ENCODE data around the gene SERPINA5.

Gene SERPINA5

GRCh38 chr14:94560751-94561655, 20.2 kb upstream of the SERPINA5 start, which contains the start of gene SERPINA4:
SERPINA4 (plus strand) TSS chr14:94561442; CDS start chr14:94563483, 2,041 bp downstream.
- in situ Hi-C loops (cut with MboI; ENCODE audit: low sequenced_read_pairs) = no loop called here
- Histone ChIP-seq H3K4me1 (no peaks in the 10 kb centered on the region), H3K36me3 (replicated peaks) (no peaks in the 10 kb centered on the region), H3K27me3 (ENCODE audit: low read depth) (no peaks in the 10 kb centered on the region), H3K9me3 (no peaks in the 10 kb centered on the region), H3K4me3 (no peak within 1 kb of the TSS)
- no peak for DNase-seq (ENCODE audit: low spot score in 2 of 2)

DNA sequence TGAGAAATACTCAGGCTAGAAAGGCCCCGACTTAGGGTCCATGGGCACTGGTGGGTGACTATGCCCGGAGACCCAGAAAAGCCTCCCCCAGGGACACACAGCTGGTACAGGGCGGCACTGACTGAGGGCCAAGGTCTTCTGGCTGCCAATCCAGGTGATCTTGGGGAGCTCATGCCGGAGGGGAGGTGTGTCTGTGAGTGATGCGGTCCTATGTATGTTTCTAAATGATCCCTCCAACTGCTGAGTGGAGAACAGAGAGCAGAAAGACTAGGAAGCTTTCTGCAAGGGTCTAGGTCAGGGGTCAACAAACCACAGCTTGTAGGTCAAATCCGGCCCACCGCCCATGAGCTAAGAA, 19.6 kb upstream of the SERPINA5 start:
- no peaks in the 10 kb centered on the region for H3K27me3 ChIP-seq (ENCODE audit: low read depth)
- H3K4me3 ChIP-seq = no peak overlapping the region

DNA sequence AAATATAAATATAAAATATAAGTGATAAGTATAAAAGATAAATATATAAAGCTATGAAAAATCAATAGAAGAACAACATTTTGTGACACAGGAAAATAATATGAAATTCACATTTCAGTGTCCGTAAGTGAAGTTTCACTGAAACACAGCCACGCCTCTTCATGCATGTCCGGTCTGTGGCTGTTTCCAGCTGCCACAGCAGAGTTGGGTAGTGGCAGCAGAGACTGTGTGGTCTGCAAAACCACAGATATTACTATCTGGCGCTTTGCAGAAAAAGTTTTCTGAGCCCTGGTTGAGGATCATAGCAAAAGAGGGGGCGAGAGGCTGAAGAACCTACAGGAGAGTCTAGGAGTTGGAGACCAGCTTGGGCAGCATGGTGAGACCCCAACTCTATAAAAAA, 19.2 kb upstream of the SERPINA5 start:
- Histone ChIP-seq H3K9me3 (no peaks in the 10 kb centered on the region), H3K36me3 (replicated peaks) (no peaks in the 10 kb centered on the region), H3K27me3 (ENCODE audit: low read depth) (no peaks in the 10 kb centered on the region), H3K4me1 (no peaks in the 10 kb centered on the region), H3K4me3 (no peak overlapping the region)
- no peak for DNase-seq (ENCODE audit: low spot score in 2 of 2)
- in situ Hi-C loops (cut with MboI; ENCODE audit: low sequenced_read_pairs) = no loop called here

More for the DNA sequence above, 19.6 kb upstream of the SERPINA5 start:
- Histone ChIP-seq H3K4me1 (no peaks in the 10 kb centered on the region), H3K9me3 (no peaks in the 10 kb centered on the region), H3K36me3 (replicated peaks) (no peaks in the 10 kb centered on the region)
- in situ Hi-C loops (cut with MboI; ENCODE audit: low sequenced_read_pairs) = no loop called here
- DNase-seq (ENCODE audit: low spot score in 2 of 2) = no peak

DNA sequence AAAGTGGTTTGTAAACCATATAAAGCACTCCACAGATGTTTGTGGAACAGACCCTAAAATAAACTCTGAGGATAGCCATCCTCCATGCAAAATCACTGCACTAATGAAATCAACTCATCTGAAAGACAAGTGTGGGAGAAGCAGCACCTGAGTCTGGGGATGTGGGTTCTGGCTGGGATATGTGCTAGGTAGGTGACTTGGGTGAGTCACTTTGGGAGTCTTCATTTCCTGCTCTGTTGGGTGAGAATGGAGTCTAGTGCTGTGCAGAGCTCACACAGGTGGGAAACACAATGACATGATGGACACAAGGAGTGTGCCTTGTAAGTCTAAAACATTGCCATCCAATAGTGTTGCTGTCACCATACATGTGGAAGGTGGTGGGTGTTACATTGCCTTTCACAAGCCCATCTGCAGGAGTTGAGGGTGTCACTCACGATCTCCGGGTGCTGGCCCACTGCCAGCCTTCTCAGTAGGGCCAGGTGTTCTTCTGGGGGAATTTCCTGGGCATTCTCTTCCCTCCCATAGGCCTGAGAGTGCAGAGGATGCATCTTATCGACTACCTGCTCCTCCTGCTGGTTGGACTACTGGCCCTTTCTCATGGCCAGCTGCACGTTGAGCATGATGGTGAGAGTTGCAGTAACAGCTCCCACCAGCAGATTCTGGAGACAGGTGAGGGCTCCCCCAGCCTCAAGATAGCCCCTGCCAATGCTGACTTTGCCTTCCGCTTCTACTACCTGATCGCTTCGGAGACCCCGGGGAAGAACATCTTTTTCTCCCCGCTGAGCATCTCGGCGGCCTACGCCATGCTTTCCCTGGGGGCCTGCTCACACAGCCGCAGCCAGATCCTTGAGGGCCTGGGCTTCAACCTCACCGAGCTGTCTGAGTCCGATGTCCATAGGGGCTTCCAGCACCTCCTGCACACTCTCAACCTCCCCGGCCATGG, 18.0 kb upstream of the SERPINA5 start:
- no peak for DNase-seq (ENCODE audit: low spot score in 2 of 2)
- in situ Hi-C loops (cut with MboI; ENCODE audit: low sequenced_read_pairs) = no loop called here
- Histone ChIP-seq H3K9me3 (no peaks in the 10 kb centered on the region), H3K4me1 (no peaks in the 10 kb centered on the region), H3K27me3 (ENCODE audit: low read depth) (no peaks in the 10 kb centered on the region), H3K36me3 (replicated peaks) (no peaks in the 10 kb centered on the region), H3K4me3 (no peak overlapping the region)

GRCh38 chr14:94564381-94564780, 16.8 kb upstream of the SERPINA5 start:
- H3K9me3 ChIP-seq = no peaks in the 10 kb centered on the region
- H3K27me3 ChIP-seq (ENCODE audit: low read depth) = no peaks in the 10 kb centered on the region
- H3K4me1 ChIP-seq = no peaks in the 10 kb centered on the region
- H3K36me3 ChIP-seq (replicated peaks) = no peaks in the 10 kb centered on the region
- in situ Hi-C loops (cut with MboI; ENCODE audit: low sequenced_read_pairs) = no loop called here
- DNase-seq (ENCODE audit: low spot score in 2 of 2) = no peak
- H3K4me3 ChIP-seq = no peak overlapping the region

- DNase-seq (ENCODE audit: low spot score in 2 of 2) = no peak
- no peaks in the 10 kb centered on the region for H3K4me1 ChIP-seq
- no peak overlapping the region for H3K4me3 ChIP-seq
- no peaks in the 10 kb centered on the region for H3K9me3 ChIP-seq
- H3K27me3 ChIP-seq (ENCODE audit: low read depth) = no peaks in the 10 kb centered on the region; the same call in 1 of the 2 replicates
- in situ Hi-C loops (cut with MboI; ENCODE audit: low sequenced_read_pairs) = no loop called here
- no peaks in the 10 kb centered on the region for H3K36me3 ChIP-seq (replicated peaks)
Measured at GRCh38 chr14:94568186-94568585, 13.0 kb upstream of the SERPINA5 start.

DNA sequence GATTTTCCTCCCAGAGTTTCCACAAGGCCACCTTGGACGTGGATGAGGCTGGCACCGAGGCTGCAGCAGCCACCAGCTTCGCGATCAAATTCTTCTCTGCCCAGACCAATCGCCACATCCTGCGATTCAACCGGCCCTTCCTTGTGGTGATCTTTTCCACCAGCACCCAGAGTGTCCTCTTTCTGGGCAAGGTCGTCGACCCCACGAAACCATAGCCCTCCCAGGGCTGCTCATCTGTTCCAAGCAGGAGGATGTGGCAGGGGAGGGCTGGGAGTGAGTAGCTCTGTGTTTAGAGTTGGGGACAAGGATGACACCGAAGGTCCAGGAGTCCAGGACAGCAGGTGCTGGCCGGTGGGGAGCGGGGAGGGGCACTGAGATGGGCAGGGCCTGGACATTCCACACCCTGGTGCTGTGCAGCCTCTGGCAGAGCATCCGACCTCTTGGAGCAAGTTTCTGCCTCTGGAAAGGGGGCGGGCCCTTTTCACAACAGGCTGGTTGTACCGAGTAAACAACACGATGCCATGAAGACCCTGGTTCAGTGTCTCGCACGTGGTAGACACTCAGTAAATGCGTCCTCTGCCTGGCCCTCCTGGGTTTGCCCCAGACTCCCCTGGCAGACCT, 11.7 kb upstream of the SERPINA5 start:
- in situ Hi-C loops (cut with MboI; ENCODE audit: low sequenced_read_pairs) = no loop called here
- no peaks in the 10 kb centered on the region for H3K9me3 ChIP-seq
- DNase-seq (ENCODE audit: low spot score in 2 of 2) = no peak
- no peaks in the 10 kb centered on the region for H3K4me1 ChIP-seq
- no peaks in the 10 kb centered on the region; the same call in 1 of the 2 replicates for H3K27me3 ChIP-seq (ENCODE audit: low read depth)
- no peaks in the 10 kb centered on the region for H3K36me3 ChIP-seq (replicated peaks)
- no peak overlapping the region for H3K4me3 ChIP-seq

DNA sequence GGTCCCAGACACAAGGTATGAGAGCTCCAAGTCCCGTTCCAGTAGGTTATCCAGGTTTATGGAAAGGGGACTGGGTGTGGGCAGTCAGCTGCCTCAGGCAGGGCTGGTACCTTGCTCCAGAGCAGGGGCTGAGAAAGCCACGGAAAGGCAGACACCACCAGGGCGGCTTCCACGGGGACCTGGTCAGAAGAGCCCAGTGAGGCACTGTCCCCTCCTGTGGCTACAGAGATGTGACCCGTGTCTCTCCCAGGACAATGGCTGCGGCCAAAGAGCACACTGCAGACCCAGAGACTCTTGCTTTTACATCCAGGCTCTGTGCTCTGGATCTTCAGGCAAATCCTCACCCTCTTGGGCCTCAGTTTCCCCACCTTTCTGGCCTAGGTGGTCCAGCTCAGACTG, 11.2 kb upstream of the SERPINA5 start:
- H3K4me3 ChIP-seq = no peak overlapping the region
- no peak for DNase-seq (ENCODE audit: low spot score in 2 of 2)
- no peaks in the 10 kb centered on the region for H3K4me1 ChIP-seq
- in situ Hi-C loops (cut with MboI; ENCODE audit: low sequenced_read_pairs) = no loop called here
- no peaks in the 10 kb centered on the region; the same call in 1 of the 2 replicates for H3K27me3 ChIP-seq (ENCODE audit: low read depth)
- H3K9me3 ChIP-seq = no peaks in the 10 kb centered on the region
- no peaks in the 10 kb centered on the region for H3K36me3 ChIP-seq (replicated peaks)

DNA sequence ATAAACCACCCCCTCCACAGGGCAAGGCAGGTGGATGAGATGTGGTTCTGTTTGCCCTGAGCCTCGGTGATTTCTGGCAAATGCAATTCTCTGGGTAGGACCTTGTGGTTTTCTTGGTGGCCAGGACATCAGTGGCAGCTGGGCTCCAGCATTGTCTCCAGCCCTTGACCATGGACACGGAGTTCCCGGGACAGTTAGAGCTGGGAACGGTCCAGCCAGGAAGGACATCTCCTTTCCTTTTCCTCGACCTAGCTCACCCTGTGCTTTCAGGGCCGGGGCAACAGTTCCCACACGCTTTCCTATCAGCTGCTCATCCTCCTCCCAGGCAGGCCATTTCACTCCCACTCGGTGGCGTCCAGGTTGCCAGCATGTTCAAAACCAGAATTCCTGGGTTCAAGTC, 10.8 kb upstream of the SERPINA5 start:
- H3K4me3 ChIP-seq = no peak overlapping the region
- H3K4me1 ChIP-seq = no peaks in the 10 kb centered on the region
- no peaks in the 10 kb centered on the region; the same call in 1 of the 2 replicates for H3K27me3 ChIP-seq (ENCODE audit: low read depth)
- in situ Hi-C loops (cut with MboI; ENCODE audit: low sequenced_read_pairs) = no loop called here
- H3K36me3 ChIP-seq (replicated peaks) = no peaks in the 10 kb centered on the region
- no peak for DNase-seq (ENCODE audit: low spot score in 2 of 2)
- H3K9me3 ChIP-seq = no peaks in the 10 kb centered on the region

DNA sequence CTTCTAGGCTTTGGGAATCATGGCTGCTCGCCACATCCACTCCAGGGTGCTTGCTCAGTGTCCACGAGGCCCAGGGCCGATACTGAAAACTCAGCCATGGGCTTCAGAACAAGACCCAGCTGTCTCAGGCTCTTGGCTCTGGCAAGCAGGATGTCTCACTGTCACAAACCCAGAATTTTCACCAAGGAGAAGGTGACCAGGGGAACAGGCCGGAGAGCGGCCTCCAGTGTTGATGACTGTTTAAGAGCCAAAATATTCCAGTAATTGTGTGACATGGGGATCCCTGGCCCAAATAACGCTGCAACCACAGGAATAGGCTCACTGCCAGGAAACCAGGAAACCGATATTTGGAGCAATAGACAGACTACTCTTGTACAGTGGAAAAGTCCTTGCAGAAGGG, 9.8 kb upstream of the SERPINA5 start:
- no peaks in the 10 kb centered on the region; the same call in 1 of the 2 replicates for H3K27me3 ChIP-seq (ENCODE audit: low read depth)
- in situ Hi-C loops (cut with MboI; ENCODE audit: low sequenced_read_pairs) = no loop called here
- no peaks in the 10 kb centered on the region for H3K4me1 ChIP-seq
- DNase-seq (ENCODE audit: low spot score in 2 of 2) = no peak
- no peak overlapping the region for H3K4me3 ChIP-seq
- H3K9me3 ChIP-seq = no peaks in the 10 kb centered on the region
- H3K36me3 ChIP-seq (replicated peaks) = no peaks in the 10 kb centered on the region

DNA sequence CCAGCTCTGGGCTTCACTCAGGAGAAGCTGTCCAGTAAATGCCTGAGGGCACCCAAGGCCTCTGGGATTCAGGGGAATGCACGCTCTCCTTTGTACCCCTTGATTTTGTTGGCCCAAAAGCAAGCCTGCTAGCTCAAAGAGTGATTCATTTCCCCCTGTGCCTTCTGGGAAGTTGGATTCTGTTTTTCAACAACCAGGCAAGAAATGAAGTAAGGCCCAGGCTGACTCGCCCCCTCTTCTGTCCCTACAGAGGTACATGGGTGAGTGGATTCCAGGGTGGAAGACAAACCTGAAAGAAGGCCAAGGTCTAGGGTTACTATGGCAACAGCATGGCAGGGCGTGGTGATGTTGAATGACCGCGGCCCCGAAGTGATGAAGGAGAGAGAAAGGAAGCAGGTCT, 9.3 kb upstream of the SERPINA5 start:
- H3K9me3 ChIP-seq = no peaks in the 10 kb centered on the region
- H3K27me3 ChIP-seq (ENCODE audit: low read depth) = no peaks in the 10 kb centered on the region; the same call in 1 of the 2 replicates
- in situ Hi-C loops (cut with MboI; ENCODE audit: low sequenced_read_pairs) = no loop called here
- H3K4me1 ChIP-seq = no peaks in the 10 kb centered on the region
- no peak overlapping the region for H3K4me3 ChIP-seq
- no peaks in the 10 kb centered on the region for H3K36me3 ChIP-seq (replicated peaks)
- DNase-seq (ENCODE audit: low spot score in 2 of 2) = no peak

- no peak for DNase-seq (ENCODE audit: low spot score in 2 of 2)
- no peaks in the 10 kb centered on the region; the same call in 1 of the 2 replicates for H3K27me3 ChIP-seq (ENCODE audit: low read depth)
- no peaks in the 10 kb centered on the region for H3K9me3 ChIP-seq
- H3K4me1 ChIP-seq = no peaks in the 10 kb centered on the region
- in situ Hi-C loops (cut with MboI; ENCODE audit: low sequenced_read_pairs) = no loop called here
- no peak overlapping the region for H3K4me3 ChIP-seq
- H3K36me3 ChIP-seq (replicated peaks) = no peaks in the 10 kb centered on the region
Measured at GRCh38 chr14:94572637-94573303, 8.5 kb upstream of the SERPINA5 start.
